HFFc6 (cell line): Measurements from ENCODE around the gene FOXP1. TPM values are rescaled to one million over a fixed set of nuclear protein-coding genes. Genes with fewer than 3 reads are reported as not detected.

Source experiments
- DNase-seq: peaks from one replicate; pipeline ENCODE4 v3.0.0-alpha.2; 2018
- H3K27ac Mint-ChIP-seq: 2 replicates; pipeline ENCODE4 v1.8.0; 2020; ENCODE audit warnings: mild to moderate bottlenecking, mixed read lengths
- H3K27me3 Mint-ChIP-seq: 2 replicates; pipeline ENCODE4 v1.8.0; 2021; ENCODE audit warnings: mild to moderate bottlenecking, moderate library complexity, mixed read lengths; ENCODE audit not compliant: insufficient read depth
- H3K36me3 Mint-ChIP-seq: 2 replicates; pipeline ENCODE4 v1.8.0; 2021; ENCODE audit warnings: low read depth, mixed read lengths
- H3K4me1 Mint-ChIP-seq: 2 replicates; pipeline ENCODE4 v1.8.0; 2020; ENCODE audit warnings: low read depth, mixed read lengths
- H3K4me3 Mint-ChIP-seq: 2 replicates; pipeline ENCODE4 v1.8.0; 2020; ENCODE audit warnings: mild to moderate bottlenecking, moderate library complexity, mixed read lengths
- H3K9me3 Mint-ChIP-seq: 2 replicates; pipeline ENCODE4 v1.8.0; 2020; ENCODE audit warnings: mild to moderate bottlenecking, mixed read lengths
- CTCF ChIP-seq: fragments of 200-600 bp; sonication (generic); IDR thresholded peaks from 2 replicates; pipeline ENCODE4 v1.5.0; 2021; ENCODE audit warnings: antibody characterized with exemption, mild to moderate bottlenecking
- total RNA-seq, 6 experiments: library from RNA; stranded (reverse); fragmentation: NEBNext Ultra II Directional; extraction: Animal tissue kit (Norgen Biotek cat#: 25700); gene quantifications; 2 replicates in 1 of 6; 3 replicates in 5 of 6; pipeline ENCODE4 v1.2.3, GENCODE V29; 2021

The FOXP1 gene
- total RNA-seq, 6 experiments from 2014 or later: 32.2 to 59.3 (median 52.0) TPM

GRCh38 chr3:71517271-71517791 is 66.2 kb downstream of the FOXP1 start:
- Mint-ChIP-seq H3K27ac (no peak overlapping the region), H3K36me3 (no peaks in the 10 kb centered on the region), H3K27me3 (no peaks in the 10 kb centered on the region; the same call in 1 of the 2 replicates), H3K9me3 (no peaks in the 10 kb centered on the region), H3K4me3 (no peak overlapping the region), H3K4me1 (peaks cover 38% of the 10 kb centered on the region)
- DNase-seq: no peak
- TF ChIP-seq CTCF: no peak

GRCh38 chr3:71515636-71516365 is 67.7 kb downstream of the FOXP1 start:
- DNase-seq: no peak
- no peak overlapping the region for H3K4me3 Mint-ChIP-seq
- no peaks in the 10 kb centered on the region for H3K9me3 Mint-ChIP-seq
- TF ChIP-seq CTCF: no peak
- H3K27me3 Mint-ChIP-seq: no peaks in the 10 kb centered on the region; the same call in 1 of the 2 replicates
- no peak overlapping the region for H3K27ac Mint-ChIP-seq
- H3K36me3 Mint-ChIP-seq: no peaks in the 10 kb centered on the region
- peaks cover 31% of the 10 kb centered on the region for H3K4me1 Mint-ChIP-seq

GRCh38 chr3:71514621-71515020 is 68.9 kb downstream of the FOXP1 start:
- DNase-seq: peak; percentile 18
- Mint-ChIP-seq H3K9me3 (no peaks in the 10 kb centered on the region), H3K27ac (no peak overlapping the region), H3K4me1 (peaks cover 20% of the 10 kb centered on the region), H3K27me3 (no peaks in the 10 kb centered on the region; the same call in 1 of the 2 replicates), H3K36me3 (no peaks in the 10 kb centered on the region), H3K4me3 (no peak overlapping the region)
- no peak for TF ChIP-seq CTCF

GRCh38 chr3:71513515-71513914 is 70.0 kb downstream of the FOXP1 start:
- no peak overlapping the region for H3K4me3 Mint-ChIP-seq
- H3K4me1 Mint-ChIP-seq: peaks cover 30% of the 10 kb centered on the region
- H3K36me3 Mint-ChIP-seq: no peaks in the 10 kb centered on the region
- no peak overlapping the region for H3K27ac Mint-ChIP-seq
- no peak for DNase-seq
- no peaks in the 10 kb centered on the region for H3K9me3 Mint-ChIP-seq
- H3K27me3 Mint-ChIP-seq: no peaks in the 10 kb centered on the region; the same call in 1 of the 2 replicates
- TF ChIP-seq CTCF: no peak

GRCh38 chr3:71513081-71513480 is 70.4 kb downstream of the FOXP1 start:
- no peaks in the 10 kb centered on the region; the same call in 1 of the 2 replicates for H3K27me3 Mint-ChIP-seq
- H3K4me3 Mint-ChIP-seq: no peak overlapping the region
- H3K27ac Mint-ChIP-seq: no peak overlapping the region
- H3K4me1 Mint-ChIP-seq: peaks cover 26% of the 10 kb centered on the region
- no peaks in the 10 kb centered on the region for H3K36me3 Mint-ChIP-seq
- TF ChIP-seq CTCF: no peak
- no peaks in the 10 kb centered on the region for H3K9me3 Mint-ChIP-seq
- DNase-seq: no peak
